ENCODE measurements around the gene CDK17.
"Not testable (repeated sequence)": the region's sequence is repeated elsewhere in the genome, so short reads cannot be mapped to it uniquely, and the experiment has no call there.

DNA sequence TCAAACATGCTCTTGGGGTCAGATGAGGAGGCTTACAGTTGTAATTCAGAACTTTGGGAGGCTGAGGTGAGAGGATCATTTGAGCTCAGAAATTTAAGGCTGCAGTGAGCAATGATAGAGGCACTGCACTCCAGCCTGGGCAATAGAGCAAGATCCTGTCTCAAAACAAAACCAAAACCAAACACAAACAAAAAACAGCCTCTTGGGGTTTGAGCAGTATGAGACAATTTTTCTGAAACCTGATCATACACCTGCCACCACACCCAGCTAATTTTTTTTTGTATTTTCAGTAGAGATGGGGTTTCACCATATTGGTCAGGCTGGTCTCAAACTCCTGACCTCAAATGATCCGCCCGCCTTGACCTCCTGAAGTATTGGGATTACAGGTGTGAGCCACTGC, 17.4 kb upstream of the CDK17 start:
- not testable (repeated sequence) for TF ChIP-seq EZH2 (IDR thresholded peaks at IDR 0.05; ENCODE audit: insufficient read depth, poor library complexity, severe bottlenecking); EZH2phosphoT487 (IDR thresholded peaks at IDR 0.05; ENCODE audit: insufficient read depth, low read depth)
